Measurements from ENCODE around the gene NHSL2.

Gene NHSL2

GRCh38 chrX:72080800-72081199 is 170.2 kb downstream of the NHSL2 start:
- Histone ChIP-seq H3K27me3 (ENCODE audit: insufficient read depth, low read length, poor library complexity) (no peaks in the 10 kb centered on the region), H3K4me1 (ENCODE audit: insufficient read depth, low read length) (no peaks in the 10 kb centered on the region), H3K4me2 (ENCODE audit: insufficient read depth, low read length) (no peak overlapping the region), H3K36me3 (ENCODE audit: insufficient read depth, low read length) (no peaks in the 10 kb centered on the region), H4K20me1 (ENCODE audit: insufficient read depth, low read length) (no peaks in the 10 kb centered on the region), H3K9me3 (ENCODE audit: insufficient read depth, low read length, severe bottlenecking) (no peaks in the 10 kb centered on the region), H3K9ac (ENCODE audit: low read depth, low read length) (no peak overlapping the region), H3K4me3 (ENCODE audit: low read depth in 1 of 2, low read length in 2 of 2) (no peak overlapping the region), H2AFZ (ENCODE audit: low read depth, low read length) (no peak overlapping the region), H3K27ac (ENCODE audit: low read length) (no peak overlapping the region), H3K79me2 (ENCODE audit: insufficient read depth, low read length) (no peaks in the 10 kb centered on the region)
- no peak for TF ChIP-seq CTCF (IDR thresholded peaks at IDR 0.05; ENCODE audit: borderline replicate concordance, extremely low read depth, low read length, poor library complexity, severe bottlenecking)
- no peak for TF ChIP-seq EZH2 (IDR thresholded peaks at IDR 0.05; ENCODE audit: borderline replicate concordance, low read depth, low read length, severe bottlenecking)
- ATAC-seq (ENCODE audit: insufficient read depth, low read depth) = no peak
- no peak for DNase-seq

- H3K27me3 ChIP-seq (ENCODE audit: insufficient read depth, low read length, poor library complexity) = no peaks in the 10 kb centered on the region
- no peak overlapping the region for H3K4me3 ChIP-seq (ENCODE audit: low read depth in 1 of 2, low read length in 2 of 2)
- ATAC-seq (ENCODE audit: insufficient read depth, low read depth) (no peak), DNase-seq (no peak)
- no peak overlapping the region for H2AFZ ChIP-seq (ENCODE audit: low read depth, low read length)
- no peaks in the 10 kb centered on the region for H3K9me3 ChIP-seq (ENCODE audit: insufficient read depth, low read length, severe bottlenecking)
- no peaks in the 10 kb centered on the region for H3K4me1 ChIP-seq (ENCODE audit: insufficient read depth, low read length)
- H3K79me2 ChIP-seq (ENCODE audit: insufficient read depth, low read length) = no peaks in the 10 kb centered on the region
- no peak overlapping the region for H3K27ac ChIP-seq (ENCODE audit: low read length)
- H3K9ac ChIP-seq (ENCODE audit: low read depth, low read length) = no peak overlapping the region
- no peak overlapping the region for H3K4me2 ChIP-seq (ENCODE audit: insufficient read depth, low read length)
- H4K20me1 ChIP-seq (ENCODE audit: insufficient read depth, low read length) = no peaks in the 10 kb centered on the region
- H3K36me3 ChIP-seq (ENCODE audit: insufficient read depth, low read length) = no peaks in the 10 kb centered on the region
- TF ChIP-seq EZH2 (IDR thresholded peaks at IDR 0.05; ENCODE audit: borderline replicate concordance, low read depth, low read length, severe bottlenecking) (no peak), CTCF (IDR thresholded peaks at IDR 0.05; ENCODE audit: borderline replicate concordance, extremely low read depth, low read length, poor library complexity, severe bottlenecking) (no peak)
Measured at GRCh38 chrX:72081605-72082320, 171.1 kb downstream of the NHSL2 start.

- Histone ChIP-seq H3K9me3 (ENCODE audit: insufficient read depth, low read length, severe bottlenecking) (no peaks in the 10 kb centered on the region), H3K27me3 (ENCODE audit: insufficient read depth, low read length, poor library complexity) (no peaks in the 10 kb centered on the region), H4K20me1 (ENCODE audit: insufficient read depth, low read length) (no peaks in the 10 kb centered on the region), H3K27ac (ENCODE audit: low read length) (no peak overlapping the region), H3K4me3 (ENCODE audit: low read depth in 1 of 2, low read length in 2 of 2) (no peak overlapping the region), H2AFZ (ENCODE audit: low read depth, low read length) (no peak overlapping the region), H3K9ac (ENCODE audit: low read depth, low read length) (no peak overlapping the region), H3K4me2 (ENCODE audit: insufficient read depth, low read length) (no peak overlapping the region), H3K4me1 (ENCODE audit: insufficient read depth, low read length) (no peaks in the 10 kb centered on the region), H3K79me2 (ENCODE audit: insufficient read depth, low read length) (no peaks in the 10 kb centered on the region), H3K36me3 (ENCODE audit: insufficient read depth, low read length) (no peaks in the 10 kb centered on the region)
- ATAC-seq (ENCODE audit: insufficient read depth, low read depth) (no peak), DNase-seq (no peak)
- no peak for TF ChIP-seq CTCF (IDR thresholded peaks at IDR 0.05; ENCODE audit: borderline replicate concordance, extremely low read depth, low read length, poor library complexity, severe bottlenecking)
- no peak for TF ChIP-seq EZH2 (IDR thresholded peaks at IDR 0.05; ENCODE audit: borderline replicate concordance, low read depth, low read length, severe bottlenecking)
Measured at GRCh38 chrX:72083291-72083690, 172.6 kb downstream of the NHSL2 start.

Measured in DND-41 (cell line).